ENCODE data around the gene USP33.

DNA sequence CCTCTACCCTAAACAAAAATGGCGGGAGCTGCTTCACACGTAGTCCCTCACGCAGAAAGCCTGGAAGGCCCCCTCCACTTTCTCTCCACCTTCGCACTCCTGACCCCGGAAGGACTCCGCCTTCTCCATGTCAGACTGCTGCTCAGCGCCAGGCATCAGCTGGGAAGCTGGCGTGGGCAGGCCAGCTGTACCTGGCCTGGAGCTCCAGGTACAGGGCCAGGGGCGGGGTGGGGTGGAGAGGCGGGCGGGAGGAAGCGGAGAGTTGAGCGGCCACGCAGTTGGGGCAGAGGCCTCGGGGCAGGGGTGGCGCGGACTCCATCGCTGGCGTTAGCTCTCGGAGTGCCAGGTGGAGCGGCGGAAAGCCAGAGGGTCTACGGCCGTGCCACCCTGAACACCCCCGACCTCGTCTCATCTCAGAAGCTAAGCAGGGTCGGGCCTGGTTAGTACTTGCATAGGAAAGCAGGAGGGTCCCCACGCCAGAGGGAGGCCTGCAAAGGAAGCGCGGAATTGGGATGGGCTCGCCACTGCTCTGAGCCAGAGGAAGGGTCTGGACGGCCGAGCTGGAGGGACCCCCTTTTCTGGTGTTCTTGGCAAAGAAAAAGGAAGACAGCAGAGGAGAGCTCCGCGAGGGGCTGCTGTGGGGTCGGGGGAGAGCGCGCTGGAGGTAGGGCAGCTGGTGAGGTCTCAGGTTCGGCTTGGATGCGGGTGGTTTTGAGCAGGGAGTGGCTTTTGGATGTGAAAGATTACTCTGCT is 20.1 kb upstream of the USP33 start, which contains the start of gene MIGA1:
- TF ChIP-seq POLR2A (IDR thresholded peaks at IDR 0.05; ENCODE audit: low read depth, low read length) (peak; percentile 67), POLR2AphosphoS5 (IDR thresholded peaks at IDR 0.05; ENCODE audit: low read depth, low read length) (peak; percentile 54; the same call in 1 of the 2 replicates), TAF1 (IDR thresholded peaks at IDR 0.05; ENCODE audit: low read depth, low read length) (peak; percentile 45; the same call in 1 of the 2 replicates)
